ENCODE data around the gene PCGF2.

Gene PCGF2

DNA sequence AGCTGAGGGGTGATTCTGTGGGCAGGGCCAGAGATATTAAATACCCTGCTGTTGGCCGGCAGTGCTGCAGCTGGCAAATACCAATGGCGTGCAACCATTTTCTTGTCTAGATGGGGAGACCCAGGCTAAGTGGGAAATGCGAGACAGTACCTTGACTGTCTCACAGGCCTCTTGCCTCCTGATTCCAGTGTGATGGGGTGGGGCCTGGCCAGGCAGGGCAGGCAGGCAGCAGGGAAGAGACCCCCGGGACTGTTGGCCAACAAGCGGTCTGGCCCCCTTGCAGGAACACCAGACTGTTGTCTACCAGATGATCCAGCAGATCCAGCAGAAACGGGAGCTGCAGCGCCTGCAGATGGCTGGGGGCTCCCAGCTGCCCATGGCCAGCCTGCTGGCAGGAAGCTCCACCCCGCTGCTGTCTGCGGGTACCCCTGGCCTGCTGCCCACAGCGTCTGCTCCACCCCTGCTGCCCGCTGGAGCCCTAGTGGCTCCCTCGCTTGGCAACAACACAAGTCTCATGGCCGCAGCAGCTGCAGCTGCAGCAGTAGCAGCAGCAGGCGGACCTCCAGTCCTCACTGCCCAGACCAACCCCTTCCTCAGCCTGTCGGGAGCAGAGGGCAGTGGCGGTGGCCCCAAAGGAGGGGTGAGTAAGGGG, 23.7 kb downstream of the PCGF2 start:
- no peak for DNase-seq (ENCODE audit: low read depth)
- H3K4me3 ChIP-seq (ENCODE audit: low read length), result no peak overlapping the region
- TF ChIP-seq, protein P1, sequence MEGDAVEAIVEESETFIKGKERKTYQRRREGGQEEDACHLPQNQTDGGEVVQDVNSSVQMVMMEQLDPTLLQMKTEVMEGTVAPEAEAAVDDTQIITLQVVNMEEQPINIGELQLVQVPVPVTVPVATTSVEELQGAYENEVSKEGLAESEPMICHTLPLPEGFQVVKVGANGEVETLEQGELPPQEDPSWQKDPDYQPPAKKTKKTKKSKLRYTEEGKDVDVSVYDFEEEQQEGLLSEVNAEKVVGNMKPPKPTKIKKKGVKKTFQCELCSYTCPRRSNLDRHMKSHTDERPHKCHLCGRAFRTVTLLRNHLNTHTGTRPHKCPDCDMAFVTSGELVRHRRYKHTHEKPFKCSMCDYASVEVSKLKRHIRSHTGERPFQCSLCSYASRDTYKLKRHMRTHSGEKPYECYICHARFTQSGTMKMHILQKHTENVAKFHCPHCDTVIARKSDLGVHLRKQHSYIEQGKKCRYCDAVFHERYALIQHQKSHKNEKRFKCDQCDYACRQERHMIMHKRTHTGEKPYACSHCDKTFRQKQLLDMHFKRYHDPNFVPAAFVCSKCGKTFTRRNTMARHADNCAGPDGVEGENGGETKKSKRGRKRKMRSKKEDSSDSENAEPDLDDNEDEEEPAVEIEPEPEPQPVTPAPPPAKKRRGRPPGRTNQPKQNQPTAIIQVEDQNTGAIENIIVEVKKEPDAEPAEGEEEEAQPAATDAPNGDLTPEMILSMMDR (conservative IDR thresholded peaks at IDR 0.05; ENCODE audit: low read depth, low read length), result no peak

DNA sequence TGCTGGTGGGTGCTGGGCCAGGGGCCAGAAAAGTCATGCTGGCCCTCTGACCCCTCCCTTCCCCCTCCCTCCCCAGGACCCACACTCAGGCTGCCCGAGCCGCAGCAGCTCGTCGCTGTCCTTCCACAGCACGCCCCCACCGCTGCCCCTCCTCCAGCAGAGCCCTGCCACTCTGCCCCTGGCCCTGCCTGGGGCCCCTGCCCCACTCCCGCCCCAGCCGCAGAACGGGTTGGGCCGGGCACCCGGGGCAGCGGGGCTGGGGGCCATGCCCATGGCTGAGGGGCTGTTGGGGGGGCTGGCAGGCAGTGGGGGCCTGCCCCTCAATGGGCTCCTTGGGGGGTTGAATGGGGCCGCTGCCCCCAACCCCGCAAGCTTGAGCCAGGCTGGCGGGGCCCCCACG, 26.3 kb downstream of the PCGF2 start:
- no peak overlapping the region for H3K4me3 ChIP-seq (ENCODE audit: low read length)

DNA sequence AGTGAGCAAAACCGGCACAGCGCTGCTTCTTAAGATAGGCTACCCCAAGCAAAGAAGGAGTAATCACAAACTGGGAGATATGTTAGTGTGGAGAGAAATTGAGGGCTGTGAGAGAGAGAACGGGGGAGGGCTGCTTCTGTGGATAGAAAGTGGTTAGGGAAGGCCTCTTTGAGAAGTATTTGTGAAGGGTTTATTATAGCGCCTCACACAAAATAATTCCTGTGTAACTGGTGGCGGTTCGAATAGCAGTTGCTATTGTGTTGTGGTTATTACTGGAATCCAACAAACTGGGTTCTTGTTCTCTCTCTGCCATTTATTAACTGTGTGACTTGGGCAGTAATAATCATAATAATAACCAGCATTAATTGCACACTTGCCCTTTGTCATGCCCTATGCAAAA, 27.2 kb downstream of the PCGF2 start:
- TF ChIP-seq, protein P1 (conservative IDR thresholded peaks at IDR 0.05; ENCODE audit: low read depth, low read length), result no peak
- DNase-seq (ENCODE audit: low read depth), result no peak
- H3K4me3 ChIP-seq (ENCODE audit: low read length), result no peak overlapping the region

More for the DNA sequence above, 26.3 kb downstream of the PCGF2 start:
- no peak for DNase-seq (ENCODE audit: low read depth)
- TF ChIP-seq, protein P1 (conservative IDR thresholded peaks at IDR 0.05; ENCODE audit: low read depth, low read length), result no peak

DNA sequence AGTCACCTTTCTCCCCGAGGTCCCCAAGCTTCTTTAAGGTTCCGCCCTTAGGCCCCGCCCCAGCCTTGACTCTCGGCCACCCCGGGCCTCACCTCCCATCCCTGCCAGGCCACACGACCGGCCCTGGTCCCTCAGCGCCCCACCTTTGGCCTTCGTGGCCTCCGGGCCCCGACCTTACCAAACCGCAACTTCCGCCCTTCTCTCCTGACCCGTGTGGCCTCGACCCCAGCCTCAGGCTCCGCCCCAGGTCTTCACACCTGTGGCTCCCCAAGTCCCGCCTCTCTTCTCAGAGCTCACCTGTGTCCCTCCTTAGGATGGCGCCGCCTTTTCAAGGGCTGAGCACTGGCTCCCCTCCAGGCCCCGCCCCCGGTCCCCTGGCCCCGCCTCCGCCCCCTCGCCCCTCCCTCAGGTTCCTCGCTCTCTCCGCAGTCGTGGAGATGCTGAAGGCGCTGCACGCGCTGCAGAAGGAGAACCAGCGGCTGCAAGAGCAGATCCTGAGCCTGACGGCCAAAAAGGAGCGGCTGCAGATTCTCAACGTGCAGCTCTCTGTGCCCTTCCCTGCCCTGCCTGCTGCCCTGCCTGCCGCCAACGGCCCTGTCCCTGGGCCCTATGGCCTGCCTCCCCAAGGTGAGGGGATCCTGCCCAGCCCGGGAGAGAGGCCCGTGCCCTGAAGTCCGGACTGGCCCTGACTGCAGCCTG, 28.0 kb downstream of the PCGF2 start:
- no peak overlapping the region for H3K4me3 ChIP-seq (ENCODE audit: low read length)
- TF ChIP-seq, protein P1 (conservative IDR thresholded peaks at IDR 0.05; ENCODE audit: low read depth, low read length), result no peak
- no peak for DNase-seq (ENCODE audit: low read depth)

DNA sequence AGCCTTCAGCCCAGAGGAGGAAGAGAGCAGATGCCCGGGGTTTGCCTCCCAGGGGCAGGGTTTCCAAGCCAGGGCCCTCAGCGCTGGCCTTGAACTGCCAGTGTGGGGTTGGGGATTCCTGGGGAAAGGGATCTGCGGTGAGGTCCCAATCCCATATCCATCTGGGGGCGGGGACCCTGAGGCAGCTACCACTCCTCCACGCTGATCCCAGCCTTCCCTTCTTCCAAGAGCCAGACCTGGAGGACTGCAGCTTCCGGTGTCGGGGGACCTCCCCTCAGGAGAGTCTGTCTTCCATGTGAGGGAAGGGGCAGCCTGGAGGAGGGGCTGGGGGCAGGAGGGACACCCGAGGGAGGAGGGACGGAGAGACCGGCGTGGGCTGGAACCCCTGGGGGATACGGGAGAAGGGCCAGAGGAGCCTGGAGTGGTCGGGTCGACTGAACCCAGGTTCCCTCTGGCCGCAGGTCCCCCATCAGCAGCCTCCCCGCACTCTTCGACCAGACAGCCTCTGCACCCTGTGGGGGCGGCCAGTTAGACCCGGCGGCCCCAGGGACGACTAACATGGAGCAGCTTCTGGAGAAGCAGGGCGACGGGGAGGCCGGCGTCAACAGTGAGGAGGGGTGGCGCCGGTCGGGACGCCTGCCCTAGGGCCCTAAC, 28.7 kb downstream of the PCGF2 start:
- TF ChIP-seq, protein P1 (conservative IDR thresholded peaks at IDR 0.05; ENCODE audit: low read depth, low read length), result no peak
- H3K4me3 ChIP-seq (ENCODE audit: low read length), result no peak overlapping the region
- no peak for DNase-seq (ENCODE audit: low read depth)

DNA sequence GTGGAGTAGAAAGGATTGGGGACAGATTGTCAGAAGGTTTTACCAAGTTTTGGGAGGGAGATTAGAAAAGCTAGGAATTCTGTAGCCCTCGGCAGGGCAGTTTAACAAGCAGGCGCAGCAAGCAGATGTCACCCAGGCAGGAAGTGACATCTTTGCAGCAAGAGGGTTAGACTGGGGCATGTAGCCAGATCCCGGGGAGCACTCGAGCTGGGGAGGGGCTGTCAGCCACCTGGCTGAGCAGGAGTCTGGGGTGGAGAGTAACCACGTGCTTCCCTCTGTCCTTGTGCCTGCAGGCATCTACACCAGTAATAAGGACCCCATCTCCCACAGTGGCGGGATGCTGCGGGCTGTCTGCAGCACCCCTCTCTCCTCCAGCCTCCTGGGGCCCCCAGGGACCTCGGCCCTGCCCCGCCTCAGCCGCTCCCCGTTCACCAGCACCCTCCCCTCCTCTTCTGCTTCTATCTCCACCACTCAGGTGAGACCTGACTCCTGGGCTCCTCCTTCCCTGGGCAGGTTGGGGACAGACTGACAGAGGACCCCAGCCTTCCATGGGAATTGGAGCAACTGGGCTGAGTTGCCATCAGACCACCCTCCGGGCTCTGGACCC, 30.9 kb downstream of the PCGF2 start:
- TF ChIP-seq, protein P1 (conservative IDR thresholded peaks at IDR 0.05; ENCODE audit: low read depth, low read length), result no peak
- DNase-seq (ENCODE audit: low read depth), result no peak
- no peak overlapping the region for H3K4me3 ChIP-seq (ENCODE audit: low read length)
